RWPE1 (cell line): Measurements from ENCODE around the gene CCDC92.

Experiments used
- CTCF ChIA-PET: fragments of 350-600 bp; sonication (Branson Sonifier 250); formaldehyde crosslinking; extraction: SDS; loops from one replicate; lab custom pipeline; 2021; lab: Yijun Ruan, JAX
- POLR2A ChIA-PET: fragments of 400-600 bp; formaldehyde crosslinking; extraction: SDS; loops from one replicate; lab custom pipeline; 2020; ENCODE audit warnings: antibody characterized with exemption; ENCODE audit not compliant: low non-redundant PET; lab: Yijun Ruan, JAX
- DNase-seq: peaks from one replicate; pipeline ENCODE4 v3.0.0; 2012; ENCODE audit warnings: low spot score
- H3K27ac ChIP-seq: fragments of 450-650 bp; 2 replicates; pipeline ENCODE4 v1.5.1; 2017
- TF ChIP-seq, protein P1 (sequence below): fragments of 450-650 bp; conservative IDR thresholded peaks from 2 replicates; pipeline ENCODE4 v1.5.1; 2017; ENCODE audit warnings: low read depth, mild to moderate bottlenecking

Gene CCDC92

GRCh38 chr12:123890536-123890902, 82.1 kb downstream of the CCDC92 start:
- TF ChIP-seq, protein P1, sequence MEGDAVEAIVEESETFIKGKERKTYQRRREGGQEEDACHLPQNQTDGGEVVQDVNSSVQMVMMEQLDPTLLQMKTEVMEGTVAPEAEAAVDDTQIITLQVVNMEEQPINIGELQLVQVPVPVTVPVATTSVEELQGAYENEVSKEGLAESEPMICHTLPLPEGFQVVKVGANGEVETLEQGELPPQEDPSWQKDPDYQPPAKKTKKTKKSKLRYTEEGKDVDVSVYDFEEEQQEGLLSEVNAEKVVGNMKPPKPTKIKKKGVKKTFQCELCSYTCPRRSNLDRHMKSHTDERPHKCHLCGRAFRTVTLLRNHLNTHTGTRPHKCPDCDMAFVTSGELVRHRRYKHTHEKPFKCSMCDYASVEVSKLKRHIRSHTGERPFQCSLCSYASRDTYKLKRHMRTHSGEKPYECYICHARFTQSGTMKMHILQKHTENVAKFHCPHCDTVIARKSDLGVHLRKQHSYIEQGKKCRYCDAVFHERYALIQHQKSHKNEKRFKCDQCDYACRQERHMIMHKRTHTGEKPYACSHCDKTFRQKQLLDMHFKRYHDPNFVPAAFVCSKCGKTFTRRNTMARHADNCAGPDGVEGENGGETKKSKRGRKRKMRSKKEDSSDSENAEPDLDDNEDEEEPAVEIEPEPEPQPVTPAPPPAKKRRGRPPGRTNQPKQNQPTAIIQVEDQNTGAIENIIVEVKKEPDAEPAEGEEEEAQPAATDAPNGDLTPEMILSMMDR = no peak
- POLR2A ChIA-PET = no interaction called here
- no peak overlapping the region for H3K27ac ChIP-seq
- DNase-seq = no peak
- CTCF ChIA-PET = interaction anchor here (0.5 kb wide), 1 partner anchor 331 kb away, joined by 6 read pairs; no protein-coding TSS in a partner anchor

- POLR2A ChIA-PET = no interaction called here
- CTCF ChIA-PET = interaction anchor here (0.5 to 1.0 kb wide), 2 partner anchors 16 to 331 kb away, joined by 5 to 6 read pairs; no protein-coding TSS in a partner anchor
Measured at GRCh38 chr12:123889848-123890535, 82.6 kb downstream of the CCDC92 start.

DNA sequence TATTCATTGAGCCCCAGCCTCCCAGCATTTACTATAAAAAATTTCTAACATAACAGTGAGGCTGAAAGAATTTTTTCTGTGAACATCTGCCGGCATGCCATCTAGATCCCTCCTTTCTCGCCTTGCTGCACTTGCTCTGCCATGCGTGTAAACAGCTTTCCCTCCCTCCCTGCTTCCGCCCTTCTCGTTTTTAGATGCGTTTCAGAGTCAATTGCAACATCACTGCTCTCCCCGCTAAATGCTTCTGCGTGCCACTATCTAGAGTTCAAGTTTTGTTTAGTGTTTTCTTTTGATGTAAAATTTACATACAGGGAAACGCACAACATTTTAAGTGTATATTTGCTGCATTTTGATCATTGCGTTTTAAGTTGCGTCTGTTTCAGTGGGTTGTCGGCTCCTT, 83.6 kb downstream of the CCDC92 start:
- ChIA-PET POLR2A (no interaction called here), CTCF (no interaction called here)
- DNase-seq = no peak
- TF ChIP-seq, protein P1 = no peak
- H3K27ac ChIP-seq = no peak overlapping the region

More at GRCh38 chr12:123889848-123890535, 82.6 kb downstream of the CCDC92 start:
- TF ChIP-seq, protein P1 = no peak
- no peak overlapping the region for H3K27ac ChIP-seq
- no peak for DNase-seq

GRCh38 chr12:123886931-123887582, 85.6 kb downstream of the CCDC92 start:
- ChIA-PET POLR2A (no interaction called here), CTCF (interaction anchor here (1.1 kb wide), 1 partner anchor 15 kb away, joined by 3 read pairs; no protein-coding TSS in a partner anchor)
- no peak overlapping the region for H3K27ac ChIP-seq
- DNase-seq = no peak
- TF ChIP-seq, protein P1 = no peak

- ChIA-PET POLR2A (no interaction called here), CTCF (interaction anchor here (1.1 kb wide), 1 partner anchor 14 kb away, joined by 3 read pairs; no protein-coding TSS in a partner anchor)
- TF ChIP-seq, protein P1 = no peak
- DNase-seq = no peak
- H3K27ac ChIP-seq = no peak overlapping the region
Measured at GRCh38 chr12:123886258-123886657, 86.4 kb downstream of the CCDC92 start.
